Natural killer cell (primary cell): Measurements from ENCODE around the gene ZBTB7B. TPM values are rescaled to one million over a fixed set of nuclear protein-coding genes. Genes with fewer than 3 reads are reported as not detected.

Source experiments
- ATAC-seq, 3 donors: fragments of 150-1000 bp in 2 of 3; fragments of 200-7000 bp in 1 of 3; cut with Tn5 transposase; 1 replicate in 1 of 3; 2 replicates in 2 of 3; pipeline ENCODE4 v1.10.0; 2021; ENCODE audit warnings: mild to moderate bottlenecking in 2 of 3, moderate library complexity in 2 of 3
- DNase-seq, 2 donors: peaks; one replicate each; pipeline versions ENCODE4 v3.0.0 to v3.0.0-alpha.2; 2013 to 2021; ENCODE audit warnings: mixed read lengths in 1 of 2
- H3K27ac ChIP-seq: one replicate; pipeline ENCODE4 v1.5.1; 2013; ENCODE audit warnings: mild to moderate bottlenecking, low read length
- H3K27me3 ChIP-seq: one replicate; pipeline ENCODE4 v1.6.1; 2013; ENCODE audit warnings: low read length; ENCODE audit not compliant: control insufficient read depth, insufficient read depth
- H3K36me3 ChIP-seq: one replicate; pipeline ENCODE4 v1.6.1; 2013; ENCODE audit warnings: low read length; ENCODE audit not compliant: control insufficient read depth, insufficient read depth
- H3K4me1 ChIP-seq: one replicate; pipeline ENCODE4 v1.6.1; 2013; ENCODE audit warnings: low read length; ENCODE audit not compliant: control insufficient read depth, insufficient read depth
- H3K4me3 ChIP-seq: one replicate; pipeline ENCODE4 v1.5.1; 2013; ENCODE audit warnings: low read length
- H3K9me3 ChIP-seq: one replicate; pipeline ENCODE4 v1.6.1; 2013; ENCODE audit warnings: low read length; ENCODE audit not compliant: control insufficient read depth, insufficient read depth
- H3K27ac Mint-ChIP-seq, 2 donors: one replicate each; pipeline ENCODE4 v1.8.0; 2022; ENCODE audit warnings: mild to moderate bottlenecking in 2 of 2, mixed read lengths in 2 of 2, moderate library complexity in 1 of 2
- H3K27me3 Mint-ChIP-seq, 2 donors: one replicate each; pipeline ENCODE4 v1.8.0; 2022; ENCODE audit warnings: low read depth in 2 of 2, mixed read lengths in 2 of 2
- H3K36me3 Mint-ChIP-seq: one replicate; pipeline ENCODE4 v1.8.0; 2022; ENCODE audit warnings: mixed read lengths
- H3K4me1 Mint-ChIP-seq, 2 donors: one replicate each; pipeline ENCODE4 v1.8.0; 2022; ENCODE audit warnings: mixed read lengths in 2 of 2
- H3K4me3 Mint-ChIP-seq: one replicate; pipeline ENCODE4 v1.8.0; 2022; ENCODE audit warnings: mild to moderate bottlenecking, moderate library complexity, mixed read lengths
- H3K9me3 Mint-ChIP-seq, 2 donors: one replicate each; pipeline ENCODE4 v1.8.0; 2022; ENCODE audit warnings: mixed read lengths in 2 of 2
- CTCF ChIP-seq: fragments of 200-600 bp; IDR thresholded peaks from one replicate; pipeline ENCODE4 v1.8.0; 2022; ENCODE audit warnings: antibody characterized with exemption
- WGBS: methylation state at CpG from one replicate; pipeline ENCODE4 v1.1.7; 2013; ENCODE audit warnings: missing lambda C conversion rate; ENCODE audit not compliant: insufficient coverage; 5-methylcytosine and 5-hydroxymethylcytosine counted together
- intact Hi-C: fragments of 100-400 bp; cut with micrococcal nuclease; formaldehyde crosslinking; loops from one replicate; pipeline ENCODE4 v1.14.2; 2022
- total RNA-seq, 4 donors: library from RNA; stranded (reverse); fragments of 120-200 nt in 1 of 4; gene quantifications; one replicate each; pipeline versions ENCODE4 v1.2.3 to v1.2.4, GENCODE V29; 2013 to 2022

The ZBTB7B gene
- total RNA-seq, 3 donors from 2014 or later (not counting 1 experiment from before 2014, with no cell fraction given), result 61.2 to 75.4 (median 63.3) TPM

DNA sequence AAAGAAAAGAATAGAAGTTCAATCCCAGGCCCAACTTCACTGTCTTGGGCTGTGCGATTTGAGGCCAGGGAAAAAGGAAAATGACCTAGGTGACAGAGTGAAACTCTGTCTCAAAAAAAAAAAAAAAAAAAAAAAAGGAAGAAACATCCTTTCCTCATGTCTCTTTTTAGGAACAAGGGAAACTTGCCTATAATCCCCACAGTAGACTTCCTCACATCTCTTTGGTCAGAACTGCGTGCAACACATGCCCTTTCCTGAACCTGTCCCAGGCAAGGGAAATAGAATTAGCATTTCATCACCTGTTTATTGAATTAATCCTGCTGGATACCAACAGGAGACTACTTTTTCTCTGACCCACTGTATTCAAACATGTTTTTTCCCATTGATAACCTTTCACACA is 33.3 kb downstream of the ZBTB7B start:
- Mint-ChIP-seq H3K9me3 (no peaks in the 10 kb centered on the region), H3K27ac (no peak overlapping the region), H3K36me3 (no peaks in the 10 kb centered on the region), H3K4me3 (no peak overlapping the region), H3K4me1 (peaks cover 0 to 5% of the 10 kb centered on the region in 2 donors), H3K27me3 (peaks cover 5 to 12% of the 10 kb centered on the region in 2 donors)
- H3K27me3 ChIP-seq, result no peaks in the 10 kb centered on the region
- no peak overlapping the region for H3K27ac ChIP-seq
- DNase-seq, result no peak
- WGBS, result 92% methylated on average over 1 of the region's 2 CpGs
- no peaks in the 10 kb centered on the region for H3K4me1 ChIP-seq
- intact Hi-C loops, result no loop called here
- H3K9me3 ChIP-seq, result no peaks in the 10 kb centered on the region
- TF ChIP-seq CTCF, result no peak
- ATAC-seq, result no peak
- no peak overlapping the region for H3K4me3 ChIP-seq
- H3K36me3 ChIP-seq, result no peaks in the 10 kb centered on the region

DNA sequence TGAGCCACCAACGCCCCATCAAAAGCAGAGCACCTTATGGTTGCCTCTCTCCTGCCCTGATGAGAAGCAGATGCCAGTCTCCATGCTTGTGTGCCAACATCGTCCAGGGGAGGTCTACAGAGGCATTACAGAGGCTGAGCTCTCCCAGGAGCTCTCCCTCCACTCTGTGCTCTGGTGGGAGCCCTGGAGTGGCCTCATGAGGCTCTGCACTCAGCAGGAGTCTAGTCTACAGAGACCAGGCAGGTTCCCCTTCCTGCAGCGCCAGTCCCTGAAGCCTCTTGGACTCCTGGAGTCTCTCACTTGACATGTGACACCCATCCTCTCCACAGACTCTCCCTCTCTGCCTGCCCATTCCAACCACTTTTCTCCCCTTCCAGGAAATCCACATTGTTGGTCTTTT is 34.4 kb downstream of the ZBTB7B start:
- no peak for DNase-seq
- Histone ChIP-seq H3K36me3 (no peaks in the 10 kb centered on the region), H3K27ac (no peak overlapping the region), H3K9me3 (no peaks in the 10 kb centered on the region), H3K4me1 (no peaks in the 10 kb centered on the region), H3K27me3 (no peaks in the 10 kb centered on the region), H3K4me3 (no peak overlapping the region)
- Mint-ChIP-seq H3K4me3 (no peak overlapping the region), H3K27ac (no peak overlapping the region), H3K4me1 (peaks cover 0 to 5% of the 10 kb centered on the region in 2 donors), H3K9me3 (no peaks in the 10 kb centered on the region), H3K36me3 (no peaks in the 10 kb centered on the region), H3K27me3 (peaks cover 5 to 12% of the 10 kb centered on the region in 2 donors)
- intact Hi-C loops, result no loop called here
- ATAC-seq, result no peak
- no peak for TF ChIP-seq CTCF
- WGBS, result 95% methylated on average over 3 of the region's 3 CpGs

GRCh38 chr1:155037851-155038441 is 35.3 kb downstream of the ZBTB7B start:
- Mint-ChIP-seq H3K36me3 (no peaks in the 10 kb centered on the region), H3K27me3 (peaks cover 5 to 12% of the 10 kb centered on the region in 2 donors), H3K4me3 (no peak overlapping the region), H3K4me1 (peaks cover 0 to 5% of the 10 kb centered on the region in 2 donors), H3K9me3 (no peaks in the 10 kb centered on the region), H3K27ac (no peak overlapping the region)
- Histone ChIP-seq H3K27me3 (no peaks in the 10 kb centered on the region), H3K4me3 (no peak overlapping the region), H3K4me1 (no peaks in the 10 kb centered on the region), H3K27ac (no peak overlapping the region), H3K36me3 (no peaks in the 10 kb centered on the region), H3K9me3 (no peaks in the 10 kb centered on the region)
- TF ChIP-seq CTCF, result no peak
- no peak for ATAC-seq
- 82% methylated on average over 6 of the region's 6 CpGs for WGBS
- DNase-seq, result no peak
- intact Hi-C loops, result no loop called here
